Measurements from ENCODE around the gene PTPRA. TPM values are rescaled to one million over a fixed set of nuclear protein-coding genes. Genes with fewer than 3 reads are reported as not detected.
A peak's percentile ranks its signal among the peaks of the same experiment; 100 is the strongest.

Gene PTPRA
- polyA plus RNA-seq, 1 donor (not counting 4 experiments of a cell fraction or from before 2014, with no cell fraction given): 53.3 TPM

GRCh38 chr20:3067139-3068014, 194.1 kb downstream of the PTPRA start:
- no peaks in the 10 kb centered on the region for H3K4me1 ChIP-seq (ENCODE audit: control insufficient read depth, extremely low read depth, insufficient read depth, low read length)
- H3K9me3 ChIP-seq (ENCODE audit: control insufficient read depth, low read depth, low read length): no peaks in the 10 kb centered on the region
- FAIRE-seq: no peak
- no peak for DNase-seq (ENCODE audit: low read depth, low spot score)
- no peak overlapping the region for H2AFZ ChIP-seq (ENCODE audit: control insufficient read depth, low read length)
- H3K79me2 ChIP-seq (ENCODE audit: control insufficient read depth, insufficient read depth, low read length): no peaks in the 10 kb centered on the region
- H3K27ac ChIP-seq (ENCODE audit: control insufficient read depth, insufficient read depth, low read length): no peak overlapping the region
- no peak overlapping the region for H3K9ac ChIP-seq (ENCODE audit: control insufficient read depth, extremely low read depth, insufficient read depth, low read length)
- TF ChIP-seq CTCF (optimal IDR thresholded peaks at IDR 0.05 in 1 of 3, IDR thresholded peaks at IDR 0.05 in 1 of 3, conservative IDR thresholded peaks at IDR 0.05 in 1 of 3; ENCODE audit: extremely low read depth in 1 of 3, insufficient read depth in 2 of 3, low read length in 3 of 3) (no peak), EZH2 (IDR thresholded peaks at IDR 0.05; ENCODE audit: low read length) (no peak)
- H4K20me1 ChIP-seq (ENCODE audit: control insufficient read depth, extremely low read depth, insufficient read depth, low read length): no peaks in the 10 kb centered on the region
- no peak overlapping the region for H3K4me3 ChIP-seq (ENCODE audit: control insufficient read depth in 2 of 3, extremely low read depth in 1 of 3, insufficient read depth in 2 of 3, low read depth in 1 of 3, low read length in 3 of 3)
- dilution Hi-C loops (cut with MboI; ENCODE audit: extremely low pct_ligation_motif_present, low sequenced_read_pairs): no loop called here
- H3K9me1 ChIP-seq (ENCODE audit: control insufficient read depth, extremely low read depth, insufficient read depth, low read length): no peaks in the 10 kb centered on the region
- no peak overlapping the region for H3K4me2 ChIP-seq (ENCODE audit: control insufficient read depth, extremely low read depth, insufficient read depth, low read depth, low read length)
- H3K36me3 ChIP-seq (ENCODE audit: control insufficient read depth in 2 of 2, extremely low read depth in 1 of 2, insufficient read depth in 2 of 2, low read length in 2 of 2): no peaks in the 10 kb centered on the region
- H3K27me3 ChIP-seq (ENCODE audit: control insufficient read depth, extremely low read depth, insufficient read depth, low read length): peaks cover 19% of the 10 kb centered on the region

GRCh38 chr20:3068075-3068474, 194.8 kb downstream of the PTPRA start:
- no peak overlapping the region for H3K27ac ChIP-seq (ENCODE audit: control insufficient read depth, insufficient read depth, low read length)
- H3K9me3 ChIP-seq (ENCODE audit: control insufficient read depth, low read depth, low read length): no peaks in the 10 kb centered on the region
- H3K27me3 ChIP-seq (ENCODE audit: control insufficient read depth, extremely low read depth, insufficient read depth, low read length): peaks cover 25% of the 10 kb centered on the region
- no peak overlapping the region for H2AFZ ChIP-seq (ENCODE audit: control insufficient read depth, low read length)
- TF ChIP-seq EZH2 (IDR thresholded peaks at IDR 0.05; ENCODE audit: low read length): peak; percentile 32
- no peak for TF ChIP-seq CTCF (optimal IDR thresholded peaks at IDR 0.05 in 1 of 3, IDR thresholded peaks at IDR 0.05 in 1 of 3, conservative IDR thresholded peaks at IDR 0.05 in 1 of 3; ENCODE audit: extremely low read depth in 1 of 3, insufficient read depth in 2 of 3, low read length in 3 of 3)
- no peaks in the 10 kb centered on the region for H3K9me1 ChIP-seq (ENCODE audit: control insufficient read depth, extremely low read depth, insufficient read depth, low read length)
- FAIRE-seq: no peak
- no peaks in the 10 kb centered on the region for H3K4me1 ChIP-seq (ENCODE audit: control insufficient read depth, extremely low read depth, insufficient read depth, low read length)
- dilution Hi-C loops (cut with MboI; ENCODE audit: extremely low pct_ligation_motif_present, low sequenced_read_pairs): no loop called here
- DNase-seq (ENCODE audit: low read depth, low spot score): no peak
- H3K4me2 ChIP-seq (ENCODE audit: control insufficient read depth, extremely low read depth, insufficient read depth, low read depth, low read length): no peak overlapping the region
- no peak overlapping the region for H3K4me3 ChIP-seq (ENCODE audit: control insufficient read depth in 2 of 3, extremely low read depth in 1 of 3, insufficient read depth in 2 of 3, low read depth in 1 of 3, low read length in 3 of 3)
- no peak overlapping the region for H3K9ac ChIP-seq (ENCODE audit: control insufficient read depth, extremely low read depth, insufficient read depth, low read length)
- no peaks in the 10 kb centered on the region for H3K36me3 ChIP-seq (ENCODE audit: control insufficient read depth in 2 of 2, extremely low read depth in 1 of 2, insufficient read depth in 2 of 2, low read length in 2 of 2)
- H3K79me2 ChIP-seq (ENCODE audit: control insufficient read depth, insufficient read depth, low read length): no peaks in the 10 kb centered on the region
- no peaks in the 10 kb centered on the region for H4K20me1 ChIP-seq (ENCODE audit: control insufficient read depth, extremely low read depth, insufficient read depth, low read length)

Measured in keratinocyte (primary cell).